KG1 (cell line): Measurements from ENCODE around the gene ARHGEF11.

Experiments used
- DNase-seq: peaks from one replicate; lab custom pipeline; 2025; lab: John Stamatoyannopoulos, UW

Gene ARHGEF11

GRCh38 chr1:156949127-156949526, 96.4 kb downstream of the ARHGEF11 start:
- DNase-seq = no peak

GRCh38 chr1:156948708-156949107, 96.8 kb downstream of the ARHGEF11 start:
- DNase-seq = no peak

DNA sequence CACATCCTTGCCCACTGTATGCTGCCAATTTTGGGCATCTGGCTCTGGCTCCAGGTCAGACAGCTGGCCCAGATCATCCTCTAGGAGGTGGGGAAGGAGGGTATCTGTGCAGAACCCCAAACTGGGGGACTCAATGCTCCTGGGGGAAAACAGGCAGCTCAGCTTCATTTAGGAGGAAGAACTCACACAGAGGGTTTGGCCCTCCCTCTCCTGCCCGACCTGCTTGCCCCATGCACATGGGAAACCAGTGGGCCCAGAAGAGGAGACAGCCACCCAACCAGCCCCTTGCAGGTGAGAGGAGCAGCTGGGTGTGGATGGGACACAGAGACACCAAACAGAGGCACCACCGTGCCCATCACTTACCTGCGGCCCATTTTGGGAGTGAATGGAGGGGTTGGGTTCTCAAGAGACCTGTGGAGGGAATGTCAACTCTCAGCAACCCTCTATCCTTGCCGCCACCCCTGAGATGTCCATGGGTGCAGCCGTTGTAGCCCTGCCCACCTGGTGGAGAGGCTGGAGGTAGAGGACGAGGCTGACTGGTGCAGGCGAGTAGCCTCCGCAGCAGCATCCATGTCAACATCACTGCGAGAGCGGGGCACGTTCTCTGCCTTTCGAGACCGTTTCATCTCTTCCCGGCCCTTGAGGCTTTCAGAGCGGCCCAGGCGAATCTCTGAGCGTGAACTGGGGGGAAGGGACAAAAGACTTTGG, 97.6 kb downstream of the ARHGEF11 start:
- DNase-seq = no peak

- no peak for DNase-seq
Measured at GRCh38 chr1:156947127-156947526, 98.4 kb downstream of the ARHGEF11 start.

- DNase-seq = no peak
Measured at GRCh38 chr1:156945881-156946661, 99.5 kb downstream of the ARHGEF11 start.

- no peak for DNase-seq
Measured at GRCh38 chr1:156944848-156945247, 100.7 kb downstream of the ARHGEF11 start.

- no peak for DNase-seq
Measured at GRCh38 chr1:156944268-156944667, 101.3 kb downstream of the ARHGEF11 start.

DNA sequence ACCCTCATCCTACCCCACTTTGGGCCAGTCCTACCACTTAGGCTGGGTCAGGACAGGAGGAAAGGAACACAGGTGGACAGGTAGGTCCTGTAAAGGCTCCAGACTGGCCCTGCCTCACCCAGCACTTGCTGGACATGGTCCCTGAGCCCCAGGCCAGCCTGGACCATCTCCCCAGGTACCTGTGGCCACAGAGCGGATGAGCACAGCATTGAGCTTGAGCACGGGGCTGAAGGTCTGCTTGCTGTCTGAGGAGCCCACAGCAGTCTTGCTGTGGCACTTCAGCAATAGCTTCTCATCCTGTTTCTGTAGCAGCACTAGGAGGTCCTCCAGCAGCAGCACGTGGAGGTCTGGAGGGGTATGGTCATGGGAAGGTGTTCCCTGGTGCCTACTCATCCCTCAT, 101.8 kb downstream of the ARHGEF11 start:
- DNase-seq = no peak

- DNase-seq = no peak
Measured at GRCh38 chr1:156942576-156942975, 103.0 kb downstream of the ARHGEF11 start.

- no peak for DNase-seq
Measured at GRCh38 chr1:156942176-156942575, 103.4 kb downstream of the ARHGEF11 start.

DNA sequence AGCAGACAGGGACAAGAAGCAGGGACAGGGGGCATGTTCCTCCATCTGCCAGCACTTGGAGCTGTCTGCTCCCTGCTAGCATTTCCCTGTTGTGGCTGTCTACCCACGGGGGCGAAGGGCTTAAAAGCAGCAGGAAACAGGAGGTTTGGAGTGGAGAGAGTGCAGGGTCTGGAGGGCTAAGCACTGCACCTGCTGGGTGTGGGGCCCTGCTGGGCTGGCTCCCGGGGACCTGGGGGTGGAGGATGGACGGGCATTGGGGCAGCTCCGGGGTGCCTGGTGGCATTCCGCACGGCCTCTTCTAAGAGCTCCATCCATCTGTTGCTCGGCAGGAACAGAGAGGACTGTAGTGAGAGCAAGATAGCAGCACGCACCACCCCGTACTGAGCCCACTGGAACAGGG, 103.9 kb downstream of the ARHGEF11 start:
- no peak for DNase-seq

DNA sequence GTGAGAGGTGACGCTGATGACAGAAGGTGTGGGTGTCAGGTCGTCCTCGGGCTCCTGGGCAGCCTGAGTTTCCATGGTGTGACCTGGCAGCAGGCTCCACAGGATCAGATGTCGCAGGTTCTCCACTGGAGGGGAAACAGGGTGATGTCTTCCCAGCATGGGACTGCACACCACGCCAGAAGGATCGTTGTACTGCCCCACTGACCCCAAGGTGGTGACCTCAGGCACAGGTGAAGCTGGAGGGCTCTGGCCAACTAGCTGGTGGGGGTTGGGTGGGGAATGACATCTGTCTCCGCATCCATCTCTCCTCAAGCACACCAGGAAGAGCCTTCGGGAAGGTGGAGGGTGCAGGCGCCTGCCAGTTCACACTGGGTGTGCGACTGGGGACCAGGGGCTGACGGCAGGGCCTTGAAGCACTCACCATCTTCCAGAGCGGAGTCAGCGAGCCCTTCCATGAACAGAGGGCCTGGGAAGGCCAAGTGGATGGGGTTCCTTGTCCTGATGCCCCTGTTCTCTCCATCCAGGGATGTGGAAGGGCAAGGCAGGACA, 105.7 kb downstream of the ARHGEF11 start:
- DNase-seq = no peak

DNA sequence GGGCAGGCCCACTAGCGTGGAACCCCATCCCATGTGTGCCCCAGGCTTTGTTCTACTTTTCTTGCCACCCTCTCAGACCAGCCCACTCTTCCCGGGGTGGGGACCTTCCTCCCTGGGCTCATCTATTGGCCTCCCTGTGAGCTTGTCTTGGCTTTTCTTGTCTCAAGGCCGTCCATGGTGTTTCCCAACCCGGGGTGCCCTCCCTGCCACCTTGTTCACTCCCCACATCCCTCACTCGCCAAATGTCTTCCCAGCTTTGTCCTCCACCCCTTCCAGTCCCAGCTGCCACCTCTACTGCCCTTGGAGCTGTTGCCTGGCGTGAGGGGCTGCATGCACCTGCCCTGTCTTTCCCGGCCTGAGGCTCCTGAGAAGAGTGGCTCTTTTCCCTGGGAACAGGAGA, 106.7 kb downstream of the ARHGEF11 start:
- DNase-seq = no peak

GRCh38 chr1:156937883-156938282, 107.7 kb downstream of the ARHGEF11 start:
- no peak for DNase-seq

DNA sequence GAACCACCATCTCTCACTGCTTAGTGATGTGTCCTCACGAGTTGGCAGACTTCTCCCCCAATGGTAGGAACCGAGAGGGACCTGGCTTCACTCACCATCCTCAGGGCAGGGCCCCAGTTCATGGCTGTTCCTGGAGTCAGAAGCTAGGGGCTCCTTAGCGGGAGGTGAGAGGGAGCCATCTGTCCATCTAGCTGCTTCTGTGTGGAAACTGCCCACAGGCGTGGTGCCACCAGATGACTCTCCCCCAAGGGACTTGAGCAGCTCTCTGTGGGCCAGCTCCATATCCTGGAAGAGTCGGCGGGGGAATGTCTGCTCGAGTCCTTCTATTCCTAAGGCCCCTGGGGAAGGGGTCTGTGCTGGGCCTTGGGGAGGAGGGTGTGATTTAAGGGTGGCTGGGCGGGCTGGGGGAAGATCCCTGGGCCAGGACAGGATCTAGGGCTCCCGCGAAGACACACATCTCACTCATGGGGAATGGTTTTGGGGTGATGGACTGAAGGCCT, 108.8 kb downstream of the ARHGEF11 start:
- DNase-seq = no peak

DNA sequence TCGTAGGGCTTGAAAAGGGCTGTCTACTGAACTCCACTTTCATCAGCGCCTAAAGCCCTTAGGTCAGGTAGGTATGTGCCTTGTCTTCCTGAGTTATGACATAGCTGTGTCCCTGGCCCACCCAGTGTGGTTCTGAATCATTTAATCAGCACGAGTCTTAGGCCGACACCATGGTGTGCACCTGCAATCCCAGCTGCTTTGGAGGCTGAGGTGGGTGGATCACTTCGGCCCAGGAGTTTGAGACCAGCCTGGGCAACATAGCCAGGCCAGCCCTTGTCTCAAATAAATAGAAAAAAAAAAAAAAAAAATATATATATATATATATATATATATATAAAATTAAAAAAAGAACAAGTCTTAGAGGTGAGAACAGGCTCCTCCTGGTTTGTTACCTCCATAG, 109.4 kb downstream of the ARHGEF11 start:
- no peak for DNase-seq

- no peak for DNase-seq
Measured at GRCh38 chr1:156935505-156936128, 109.9 kb downstream of the ARHGEF11 start.

DNA sequence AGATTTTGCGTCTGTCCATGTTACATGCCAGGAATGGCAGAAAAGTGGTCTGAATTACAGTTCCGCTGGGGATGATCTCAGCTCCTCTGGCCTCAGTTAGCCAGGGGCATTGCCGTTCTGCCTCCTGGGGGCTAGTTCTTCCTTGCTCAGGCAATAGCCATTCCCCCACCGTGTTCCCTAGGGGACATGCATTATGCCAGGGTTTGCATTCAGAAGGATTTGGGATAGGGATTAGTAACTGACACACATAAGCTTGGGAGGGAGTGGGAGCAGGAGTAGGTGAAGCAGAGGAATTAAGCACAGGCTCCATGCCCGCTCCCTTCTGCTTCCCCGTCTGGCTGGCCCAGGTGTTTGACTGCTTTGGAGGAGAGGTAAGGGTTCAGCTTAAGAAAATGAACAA, 112.4 kb downstream of the ARHGEF11 start:
- DNase-seq = no peak

DNA sequence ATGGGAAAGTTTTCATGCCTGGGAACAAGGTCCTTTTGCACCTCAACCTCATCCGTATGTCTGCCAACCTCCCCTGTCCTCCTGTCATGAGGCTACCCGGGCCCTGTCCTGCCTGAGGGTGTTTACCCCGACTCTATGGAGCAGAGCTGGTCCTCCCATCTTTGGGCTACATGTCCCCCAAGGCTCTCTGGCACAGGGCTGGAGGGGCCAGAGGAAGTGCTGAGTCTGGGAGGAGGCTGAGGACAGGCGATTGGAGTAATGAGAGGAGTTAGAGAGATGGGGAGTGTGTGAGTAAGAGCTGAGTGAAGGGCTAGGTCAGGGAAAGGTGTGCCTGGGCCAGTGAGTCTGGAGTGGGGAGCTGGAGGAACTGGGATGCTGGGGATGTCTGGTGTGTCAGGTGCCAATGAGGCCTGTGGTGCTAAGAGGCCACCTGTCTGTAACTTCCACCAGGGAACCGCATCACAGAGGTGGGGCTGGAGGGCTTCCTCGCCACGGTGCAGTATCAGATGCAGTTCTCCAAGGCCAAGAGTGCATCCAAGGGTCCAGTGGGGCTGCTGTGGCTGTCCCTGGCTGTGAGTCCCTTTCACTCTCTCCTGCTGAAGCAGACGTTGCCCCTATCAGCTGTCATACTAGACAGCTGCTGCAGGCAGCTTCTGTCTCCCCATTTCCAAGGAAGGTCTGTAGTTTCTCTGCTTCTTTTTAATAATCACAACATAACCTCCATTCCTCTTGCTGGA, 113.4 kb downstream of the ARHGEF11 start:
- DNase-seq = no peak

- DNase-seq = no peak
Measured at GRCh38 chr1:156931211-156931952, 114.2 kb downstream of the ARHGEF11 start.

- DNase-seq = no peak
Measured at GRCh38 chr1:156930483-156930882, 115.1 kb downstream of the ARHGEF11 start.
